GM12801 (cell line): ENCODE results near the gene CSRNP2.

ENCODE experiments used
- TF ChIP-seq, protein P1 (sequence below): IDR thresholded peaks from one replicate; pipeline ENCODE4 v1.5.1; 2011; ENCODE audit warnings: control low read depth; ENCODE audit not compliant: insufficient read length; ENCODE audit errors: extremely low read depth

CSRNP2 gene

GRCh38 chr12:51071663-51072062 lies 11.7 kb downstream of the CSRNP2 start:
- TF ChIP-seq, protein P1, sequence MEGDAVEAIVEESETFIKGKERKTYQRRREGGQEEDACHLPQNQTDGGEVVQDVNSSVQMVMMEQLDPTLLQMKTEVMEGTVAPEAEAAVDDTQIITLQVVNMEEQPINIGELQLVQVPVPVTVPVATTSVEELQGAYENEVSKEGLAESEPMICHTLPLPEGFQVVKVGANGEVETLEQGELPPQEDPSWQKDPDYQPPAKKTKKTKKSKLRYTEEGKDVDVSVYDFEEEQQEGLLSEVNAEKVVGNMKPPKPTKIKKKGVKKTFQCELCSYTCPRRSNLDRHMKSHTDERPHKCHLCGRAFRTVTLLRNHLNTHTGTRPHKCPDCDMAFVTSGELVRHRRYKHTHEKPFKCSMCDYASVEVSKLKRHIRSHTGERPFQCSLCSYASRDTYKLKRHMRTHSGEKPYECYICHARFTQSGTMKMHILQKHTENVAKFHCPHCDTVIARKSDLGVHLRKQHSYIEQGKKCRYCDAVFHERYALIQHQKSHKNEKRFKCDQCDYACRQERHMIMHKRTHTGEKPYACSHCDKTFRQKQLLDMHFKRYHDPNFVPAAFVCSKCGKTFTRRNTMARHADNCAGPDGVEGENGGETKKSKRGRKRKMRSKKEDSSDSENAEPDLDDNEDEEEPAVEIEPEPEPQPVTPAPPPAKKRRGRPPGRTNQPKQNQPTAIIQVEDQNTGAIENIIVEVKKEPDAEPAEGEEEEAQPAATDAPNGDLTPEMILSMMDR, result no peak

GRCh38 chr12:51070004-51070403 lies 13.4 kb downstream of the CSRNP2 start:
- TF ChIP-seq, protein P1, result no peak

GRCh38 chr12:51067771-51068170 lies 15.6 kb downstream of the CSRNP2 start:
- TF ChIP-seq, protein P1, result no peak

DNA sequence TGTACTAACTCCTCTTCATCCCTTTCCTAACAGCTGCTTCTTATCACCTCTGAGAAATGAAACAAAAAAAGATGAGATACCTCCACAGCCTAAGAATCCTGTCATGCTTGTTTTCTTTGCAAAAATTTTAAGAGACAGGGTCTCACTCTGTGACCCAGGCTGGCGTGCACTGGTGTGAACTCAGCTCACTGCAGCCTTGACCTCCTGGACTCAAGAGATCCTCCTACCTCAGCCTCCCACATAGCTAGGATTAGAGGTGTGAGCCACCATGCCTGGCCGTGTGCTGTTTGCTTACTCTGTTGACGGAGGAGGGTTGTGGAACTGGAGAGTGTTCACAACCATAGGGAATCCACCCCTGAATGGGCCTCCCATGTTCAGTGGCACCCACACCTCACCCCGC lies 16.2 kb downstream of the CSRNP2 start:
- TF ChIP-seq, protein P1, result no peak

DNA sequence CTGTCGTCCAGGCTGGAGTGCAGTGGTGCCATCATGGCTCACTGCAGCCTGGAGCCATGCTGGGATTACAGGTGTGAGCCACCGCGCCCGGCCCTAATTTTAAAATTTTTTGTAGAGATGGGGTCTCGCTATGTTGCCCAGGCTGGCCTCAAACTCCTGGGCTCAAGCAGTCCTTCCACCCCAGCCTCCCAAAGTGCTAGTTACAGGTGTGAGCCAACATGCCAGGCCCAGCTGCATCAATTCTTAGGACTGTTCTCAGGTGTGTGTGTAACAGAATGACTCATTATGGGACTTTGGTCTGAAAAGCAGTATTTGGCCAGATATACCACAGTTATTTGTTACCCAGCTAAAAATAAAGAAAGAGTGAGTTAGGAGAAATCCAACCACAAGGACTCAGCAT lies 17.9 kb downstream of the CSRNP2 start:
- TF ChIP-seq, protein P1, result no peak

DNA sequence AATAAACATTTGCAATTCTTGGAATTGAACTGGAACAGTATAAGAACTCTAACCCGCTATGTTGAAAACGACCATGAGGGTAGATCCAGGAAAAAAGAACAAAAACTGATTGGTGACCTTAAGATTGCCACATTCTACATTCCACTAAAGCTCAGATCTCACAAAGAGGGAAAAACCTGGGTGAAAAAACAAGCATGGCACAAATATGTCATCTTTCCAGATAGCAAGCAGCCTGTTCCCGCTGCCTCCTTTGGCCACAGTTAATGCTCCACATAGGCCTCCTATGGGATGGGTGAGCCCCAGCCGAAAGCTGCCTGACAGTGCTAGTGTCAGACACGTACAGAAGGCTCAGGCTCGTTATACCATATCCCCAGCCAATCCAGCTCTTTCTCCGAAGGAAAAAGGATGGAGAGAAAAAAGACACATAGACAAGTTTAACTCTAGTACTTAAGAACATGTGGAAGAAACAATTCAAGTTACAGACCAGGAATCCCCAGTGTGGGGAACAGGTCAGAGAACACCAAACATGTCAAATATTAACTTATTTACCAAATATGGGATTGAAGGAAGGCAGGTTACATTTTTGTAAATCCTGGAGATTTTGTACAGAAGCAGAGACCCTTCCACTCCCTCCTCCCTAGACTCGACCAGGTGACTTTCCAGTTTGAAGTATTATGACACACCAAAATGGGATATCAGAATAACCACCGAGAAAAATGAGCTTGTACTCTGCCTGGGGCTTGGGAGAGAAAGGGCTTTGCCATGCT lies 20.6 kb downstream of the CSRNP2 start:
- TF ChIP-seq, protein P1, result no peak

DNA sequence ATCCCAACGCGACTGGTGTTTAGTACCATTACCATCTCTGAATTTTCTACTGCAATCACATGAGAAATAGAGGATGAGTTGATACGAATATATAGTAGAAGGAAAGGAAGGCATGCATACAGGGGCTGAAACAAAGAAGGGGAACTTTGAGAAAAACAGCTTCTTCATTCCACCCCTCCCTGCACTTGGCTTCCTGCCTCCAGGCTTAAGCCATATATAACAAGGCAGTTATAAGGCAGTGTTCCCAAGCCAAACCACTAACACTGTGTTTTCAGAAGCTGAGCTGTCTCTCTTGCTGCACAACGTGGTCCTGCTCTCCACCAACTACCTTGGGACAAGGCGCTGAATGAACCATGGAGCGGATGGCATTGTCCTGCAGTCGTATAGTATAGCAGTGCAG lies 24.3 kb downstream of the CSRNP2 start:
- TF ChIP-seq, protein P1, result no peak
